Measurements from ENCODE around the gene VEGFA. TPM values are rescaled to one million over a fixed set of nuclear protein-coding genes. Genes with fewer than 3 reads are reported as not detected.

Gene VEGFA
- total RNA-seq, 1 experiment from 2014 or later = 116 TPM

DNA sequence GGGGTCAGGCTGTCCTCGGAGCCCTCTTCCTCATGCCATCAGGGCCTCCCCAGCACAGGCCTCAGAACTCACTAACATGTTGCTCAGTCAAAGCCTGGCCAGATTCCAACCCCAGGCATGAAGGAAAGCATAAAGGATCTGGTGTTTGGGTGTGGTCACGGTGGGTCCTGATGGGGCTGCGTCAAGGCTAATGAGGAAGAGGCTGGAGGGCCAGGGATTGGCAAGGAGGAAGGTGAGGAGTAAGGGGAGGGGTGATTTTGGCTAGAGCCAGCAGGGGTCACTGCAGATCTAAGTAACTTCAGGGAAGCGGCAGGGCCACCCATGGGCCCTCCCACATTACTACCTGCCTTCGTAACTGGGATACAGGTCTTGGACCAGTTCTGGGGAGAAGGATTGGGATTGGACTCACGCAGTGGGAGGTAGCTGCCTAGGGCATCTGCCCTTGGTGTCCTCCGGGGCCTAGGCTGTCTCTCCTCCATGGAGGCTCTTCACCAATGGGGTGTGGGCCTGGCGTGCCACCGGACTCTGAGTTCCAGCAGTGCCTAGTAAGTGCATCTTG is 46.2 kb upstream of the VEGFA start:
- Histone ChIP-seq H3K4me3 (ENCODE audit: low read depth, low read length, poor library complexity, severe bottlenecking) (no peak overlapping the region), H3K27ac (ENCODE audit: low read depth, low read length, poor library complexity, severe bottlenecking) (peak overlapping the region; percentile 36), H3K27me3 (replicated peaks; ENCODE audit: insufficient read depth, low read depth, low read length, poor library complexity) (no peaks in the 10 kb centered on the region), H3K4me1 (ENCODE audit: insufficient read depth, low read length, poor library complexity, severe bottlenecking) (peaks cover 21% of the 10 kb centered on the region), H3K9me3 (ENCODE audit: low read depth, low read length, poor library complexity, severe bottlenecking) (no peaks in the 10 kb centered on the region), H3K36me3 (ENCODE audit: insufficient read depth, low read length, poor library complexity, severe bottlenecking) (no peaks in the 10 kb centered on the region)
- no peak for TF ChIP-seq EZH2 (IDR thresholded peaks at IDR 0.05; ENCODE audit: borderline replicate concordance, low read depth, low read length, poor library complexity, severe bottlenecking)
- TF ChIP-seq, protein P1, sequence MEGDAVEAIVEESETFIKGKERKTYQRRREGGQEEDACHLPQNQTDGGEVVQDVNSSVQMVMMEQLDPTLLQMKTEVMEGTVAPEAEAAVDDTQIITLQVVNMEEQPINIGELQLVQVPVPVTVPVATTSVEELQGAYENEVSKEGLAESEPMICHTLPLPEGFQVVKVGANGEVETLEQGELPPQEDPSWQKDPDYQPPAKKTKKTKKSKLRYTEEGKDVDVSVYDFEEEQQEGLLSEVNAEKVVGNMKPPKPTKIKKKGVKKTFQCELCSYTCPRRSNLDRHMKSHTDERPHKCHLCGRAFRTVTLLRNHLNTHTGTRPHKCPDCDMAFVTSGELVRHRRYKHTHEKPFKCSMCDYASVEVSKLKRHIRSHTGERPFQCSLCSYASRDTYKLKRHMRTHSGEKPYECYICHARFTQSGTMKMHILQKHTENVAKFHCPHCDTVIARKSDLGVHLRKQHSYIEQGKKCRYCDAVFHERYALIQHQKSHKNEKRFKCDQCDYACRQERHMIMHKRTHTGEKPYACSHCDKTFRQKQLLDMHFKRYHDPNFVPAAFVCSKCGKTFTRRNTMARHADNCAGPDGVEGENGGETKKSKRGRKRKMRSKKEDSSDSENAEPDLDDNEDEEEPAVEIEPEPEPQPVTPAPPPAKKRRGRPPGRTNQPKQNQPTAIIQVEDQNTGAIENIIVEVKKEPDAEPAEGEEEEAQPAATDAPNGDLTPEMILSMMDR (conservative IDR thresholded peaks at IDR 0.05; ENCODE audit: low read depth, low read length) = peak; percentile 78
- intact Hi-C loops (cut with micrococcal nuclease; ENCODE audit: unreplicated experiment) = loop anchor here (1.0 kb wide), 2 partner anchors 350 to 355 kb away; no protein-coding TSS in a partner anchor
- POLR2A ChIA-PET (ENCODE audit: low non-redundant PET) = no interaction called here
- peak; percentile 73 for DNase-seq (ENCODE audit: low spot score)
- BruUV-seq (replicated peaks) = no TSS peak
- CTCF ChIA-PET = interaction anchor here (1.8 kb wide), 1 partner anchor 355 kb away, joined by 8 read pairs; no protein-coding TSS in a partner anchor

DNA sequence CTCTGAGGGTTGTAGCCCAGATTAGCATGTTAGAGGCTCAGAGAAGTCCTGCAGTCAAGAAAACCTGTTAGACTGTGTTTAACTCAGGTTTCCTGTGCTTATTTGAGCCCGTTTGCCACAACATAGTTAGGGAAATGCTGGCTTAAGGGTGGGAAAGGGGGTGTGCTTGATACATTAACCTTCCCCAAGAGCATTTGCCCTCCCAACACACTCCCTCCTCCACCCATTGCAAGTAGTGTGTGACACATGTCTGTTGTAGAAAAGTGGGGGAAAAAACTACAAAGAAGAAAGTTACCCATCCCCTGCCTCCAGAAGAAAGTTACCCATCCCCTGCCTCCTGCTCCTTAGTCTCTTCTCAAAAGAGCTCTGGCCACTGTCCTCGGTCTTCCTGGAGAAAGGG is 45.7 kb upstream of the VEGFA start:
- Histone ChIP-seq H3K36me3 (ENCODE audit: insufficient read depth, low read length, poor library complexity, severe bottlenecking) (no peaks in the 10 kb centered on the region), H3K4me3 (ENCODE audit: low read depth, low read length, poor library complexity, severe bottlenecking) (no peak overlapping the region), H3K9me3 (ENCODE audit: low read depth, low read length, poor library complexity, severe bottlenecking) (no peaks in the 10 kb centered on the region), H3K27ac (ENCODE audit: low read depth, low read length, poor library complexity, severe bottlenecking) (peak overlapping the region; percentile 36), H3K4me1 (ENCODE audit: insufficient read depth, low read length, poor library complexity, severe bottlenecking) (peaks cover 21% of the 10 kb centered on the region), H3K27me3 (replicated peaks; ENCODE audit: insufficient read depth, low read depth, low read length, poor library complexity) (no peaks in the 10 kb centered on the region)
- POLR2A ChIA-PET (ENCODE audit: low non-redundant PET) = no interaction called here
- intact Hi-C loops (cut with micrococcal nuclease; ENCODE audit: unreplicated experiment) = loop anchor here (1.0 kb wide), 1 partner anchor 355 kb away; no protein-coding TSS in a partner anchor
- BruUV-seq (replicated peaks) = no TSS peak
- TF ChIP-seq, protein P1 (conservative IDR thresholded peaks at IDR 0.05; ENCODE audit: low read depth, low read length) = no peak
- CTCF ChIA-PET = interaction anchor here (1.8 kb wide), 1 partner anchor 355 kb away, joined by 8 read pairs; no protein-coding TSS in a partner anchor
- no peak for DNase-seq (ENCODE audit: low spot score)

DNA sequence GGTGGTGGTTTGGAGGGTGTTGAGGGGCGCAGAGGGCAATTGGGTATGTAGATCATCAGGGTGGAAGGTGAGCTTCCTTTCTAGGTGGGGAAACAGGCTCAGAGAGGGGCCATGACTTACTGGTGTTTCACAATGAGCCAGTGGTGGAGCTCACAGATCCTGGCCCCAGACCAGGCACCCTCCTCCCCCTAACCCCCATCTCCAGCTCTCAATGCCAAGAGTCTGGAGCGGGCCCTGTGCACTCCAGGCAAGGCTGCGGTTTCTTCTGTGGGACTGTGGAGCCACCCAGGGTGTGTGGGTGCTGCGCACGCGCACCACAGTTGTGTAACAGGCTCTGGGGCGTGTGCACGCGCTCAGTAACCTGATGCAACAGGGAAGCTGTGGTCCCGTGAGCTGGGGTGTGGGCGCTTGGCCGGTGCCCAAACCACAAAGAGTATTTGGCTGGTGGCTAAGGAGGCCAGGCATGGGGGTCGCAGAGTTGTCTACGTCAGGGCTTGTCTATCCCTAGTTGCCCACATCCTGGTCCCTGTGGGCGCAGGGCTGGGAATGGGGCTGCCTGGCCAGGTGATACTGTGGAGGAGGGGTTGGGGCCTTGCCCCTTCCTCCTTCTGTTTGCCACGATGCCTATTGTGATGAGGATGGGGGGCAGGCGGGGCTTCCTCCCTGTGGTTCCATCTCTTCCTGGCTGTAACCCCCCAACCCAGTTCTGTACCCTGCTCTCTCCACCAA is 44.9 kb upstream of the VEGFA start:
- no peak for TF ChIP-seq EZH2 (IDR thresholded peaks at IDR 0.05; ENCODE audit: borderline replicate concordance, low read depth, low read length, poor library complexity, severe bottlenecking)
- TF ChIP-seq, protein P1 (conservative IDR thresholded peaks at IDR 0.05; ENCODE audit: low read depth, low read length) = no peak
- DNase-seq (ENCODE audit: low spot score) = peak; percentile 87
- BruUV-seq (replicated peaks) = no TSS peak
- H3K36me3 ChIP-seq (ENCODE audit: insufficient read depth, low read length, poor library complexity, severe bottlenecking) = no peaks in the 10 kb centered on the region
- POLR2A ChIA-PET (ENCODE audit: low non-redundant PET) = interaction anchor here (0.5 to 0.6 kb wide), 2 partner anchors 11 to 466 kb away, joined by 3 to 13 read pairs; no protein-coding TSS in a partner anchor
- no peaks in the 10 kb centered on the region for H3K27me3 ChIP-seq (replicated peaks; ENCODE audit: insufficient read depth, low read depth, low read length, poor library complexity)
- peaks cover 3% of the 10 kb centered on the region for H3K9me3 ChIP-seq (ENCODE audit: low read depth, low read length, poor library complexity, severe bottlenecking)
- no peak overlapping the region for H3K4me3 ChIP-seq (ENCODE audit: low read depth, low read length, poor library complexity, severe bottlenecking)
- peak overlapping the region; percentile 36 for H3K27ac ChIP-seq (ENCODE audit: low read depth, low read length, poor library complexity, severe bottlenecking)
- CTCF ChIA-PET = interaction anchor here (1.8 kb wide), 1 partner anchor 354 kb away, joined by 8 read pairs; no protein-coding TSS in a partner anchor
- peaks cover 21% of the 10 kb centered on the region for H3K4me1 ChIP-seq (ENCODE audit: insufficient read depth, low read length, poor library complexity, severe bottlenecking)
- intact Hi-C loops (cut with micrococcal nuclease; ENCODE audit: unreplicated experiment) = loop anchor here (1.0 kb wide), 1 partner anchor 354 kb away; no protein-coding TSS in a partner anchor

All from A673 (cell line).